Measurements from ENCODE around the gene GCG.

GCG gene

GRCh38 chr2:162103443-162104009 is 48.5 kb downstream of the GCG start:
- DNase-seq (ENCODE audit: low read depth, low spot score) = no peak

- no peak for DNase-seq (ENCODE audit: low read depth, low spot score)
These were observed 51.5 kb downstream of the GCG start for GRCh38 chr2:162100579-162100978.

- DNase-seq (ENCODE audit: low read depth, low spot score) = no peak
These were observed 52.2 kb downstream of the GCG start for GRCh38 chr2:162099836-162100235.
